ENCODE results near the gene NGB. TPM values are rescaled to one million over a fixed set of nuclear protein-coding genes. Genes with fewer than 3 reads are reported as not detected.

NGB gene
- total and polyA plus RNA-seq, 2 of the 8 experiments (the other 6 are each of a cell fraction or from before 2014, with no cell fraction given) = 0.30 to 0.60 TPM

- TF ChIP-seq KDM5A (IDR thresholded peaks at IDR 0.05; ENCODE audit: low read length) (no peak), NANOG (IDR thresholded peaks at IDR 0.05; ENCODE audit: insufficient read depth, low read depth, low read length, poor library complexity, severe bottlenecking) (no peak), TAF7 (optimal IDR thresholded peaks at IDR 0.05; ENCODE audit: borderline replicate concordance, low read depth, low read length) (no peak), PHF8 (conservative IDR thresholded peaks at IDR 0.05; ENCODE audit: low read depth, low read length) (no peak), SP2 (IDR thresholded peaks at IDR 0.05; ENCODE audit: low read length) (no peak), SP4 (IDR thresholded peaks at IDR 0.05; ENCODE audit: low read length) (no peak), GABPA (IDR thresholded peaks at IDR 0.05; ENCODE audit: borderline replicate concordance, insufficient read depth, low read length) (no peak)
Measured at GRCh38 chr14:77225254-77225653, 45.8 kb downstream of the NGB start (continued).

All from H1 (cell line).